DMS53 (cell line): ENCODE data around the gene SUPT6H.
"Not testable (repeated sequence)": the region's sequence is repeated elsewhere in the genome, so short reads cannot be mapped to it uniquely, and the experiment has no call there.

Experiments used
- DNase-seq: peaks from one replicate; lab custom pipeline; 2025; lab: John Stamatoyannopoulos, UW

SUPT6H gene

DNA sequence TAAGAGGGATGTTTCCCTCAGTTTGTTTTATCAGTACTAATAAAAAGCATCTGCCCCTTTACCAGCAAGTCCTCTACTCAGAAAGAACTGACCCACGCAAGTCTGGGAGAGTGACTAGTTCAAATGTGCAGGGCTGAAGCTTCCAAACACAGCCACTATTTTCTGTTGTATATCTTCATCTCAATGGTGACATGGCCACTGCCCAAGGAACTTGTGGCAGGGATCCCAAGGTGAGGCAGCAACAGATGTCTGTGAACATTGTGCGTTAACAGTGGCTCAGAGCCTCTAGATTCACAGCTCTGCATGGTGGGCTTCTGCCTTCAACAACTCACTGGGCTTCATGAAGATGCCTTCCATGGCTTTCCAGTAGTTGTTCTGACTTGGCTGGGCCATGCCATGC, 13.3 kb upstream of the SUPT6H start:
- DNase-seq, result no peak

DNA sequence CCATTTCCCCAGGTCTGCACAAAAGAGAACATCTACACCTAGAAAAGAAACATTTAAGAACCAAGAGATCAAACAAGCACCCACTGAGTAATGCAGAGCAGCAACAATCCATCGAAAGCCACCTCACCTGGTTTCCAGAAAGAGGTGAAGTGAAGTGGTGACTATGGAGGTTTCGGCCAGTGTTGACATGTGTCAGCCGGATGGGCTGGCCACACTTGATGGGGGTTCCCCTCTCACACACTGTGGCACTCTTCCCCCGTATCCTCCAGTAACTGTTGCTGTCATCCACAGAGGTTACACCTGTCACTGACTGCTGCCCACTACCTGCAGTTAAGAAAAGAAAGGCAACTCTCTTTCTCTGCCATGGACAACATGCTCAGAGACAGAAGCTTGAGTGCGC, 6.8 kb upstream of the SUPT6H start:
- no peak for DNase-seq

DNA sequence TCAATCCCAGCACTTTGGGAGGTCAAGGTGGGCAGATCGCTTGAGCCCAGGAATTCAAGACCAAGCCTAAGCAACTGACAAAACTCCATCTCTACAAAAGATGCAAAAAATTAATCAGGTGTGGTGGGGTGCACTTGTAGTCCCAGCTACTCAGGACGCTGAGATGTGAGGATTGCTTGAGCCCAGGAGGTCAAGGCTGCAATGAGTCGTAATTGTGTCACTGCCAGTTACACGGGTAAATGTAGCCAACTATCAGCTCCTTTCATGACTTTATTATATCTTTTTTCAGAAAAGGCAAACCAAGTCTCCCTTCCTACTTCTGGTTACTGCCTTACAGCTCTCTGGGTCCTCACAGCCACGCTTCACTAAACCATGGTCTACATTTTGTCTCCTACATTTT, 4.2 kb upstream of the SUPT6H start:
- no peak for DNase-seq

DNA sequence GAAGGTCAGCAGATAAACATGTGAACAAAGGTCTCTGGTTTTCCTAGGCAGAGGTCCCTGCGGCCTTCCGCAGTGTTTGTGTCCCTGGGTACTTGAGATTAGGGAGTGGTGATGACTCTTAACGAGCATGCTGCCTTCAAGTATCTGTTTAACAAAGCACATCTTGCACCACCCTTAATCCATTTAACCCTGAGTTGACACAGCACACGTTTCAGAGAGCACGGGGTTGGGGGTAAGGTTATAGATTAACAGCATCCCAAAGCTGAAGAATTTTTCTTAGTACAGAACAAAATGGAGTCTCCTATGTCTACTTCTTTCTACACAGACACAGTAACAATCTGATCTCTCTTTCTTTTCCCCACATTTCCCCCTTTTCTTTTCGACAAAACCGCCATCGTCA, 3.7 kb upstream of the SUPT6H start:
- DNase-seq, result not testable (repeated sequence)

DNA sequence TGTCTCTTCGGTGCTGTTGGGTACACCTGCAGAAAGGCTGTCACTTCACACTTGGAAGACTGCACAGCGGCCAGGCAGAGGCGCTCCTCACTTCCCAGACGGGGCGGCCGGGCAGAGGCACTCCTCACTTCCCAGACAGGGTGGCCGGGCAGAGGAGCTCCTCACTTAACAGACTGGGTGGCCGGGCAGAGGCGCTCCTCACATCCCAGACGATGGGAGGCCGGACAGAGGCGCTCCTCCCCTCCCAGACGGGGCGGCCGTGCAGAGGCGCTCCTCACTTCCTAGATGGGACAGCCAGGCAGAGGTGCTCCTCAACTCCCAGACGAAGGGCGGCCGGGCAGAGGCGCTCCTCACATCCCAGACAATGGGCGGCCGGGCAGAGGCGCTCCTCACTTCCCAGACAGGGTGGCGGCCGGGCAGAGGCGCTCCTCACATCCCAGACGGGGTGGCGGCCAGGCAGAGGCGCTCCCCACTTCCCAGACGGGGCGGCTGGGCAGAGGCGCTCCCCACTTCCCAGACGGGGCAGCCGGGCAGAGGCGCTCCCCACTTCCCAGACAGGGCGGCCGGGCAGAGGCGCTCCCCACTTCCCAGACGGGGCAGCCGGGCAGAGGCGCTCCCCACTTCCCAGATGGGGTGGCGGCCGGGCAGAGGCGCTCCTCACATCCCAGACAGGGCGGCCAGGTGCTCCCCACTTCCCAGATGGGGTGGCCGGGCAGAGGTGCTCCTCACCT, 3.1 kb upstream of the SUPT6H start:
- not testable (repeated sequence) for DNase-seq

DNA sequence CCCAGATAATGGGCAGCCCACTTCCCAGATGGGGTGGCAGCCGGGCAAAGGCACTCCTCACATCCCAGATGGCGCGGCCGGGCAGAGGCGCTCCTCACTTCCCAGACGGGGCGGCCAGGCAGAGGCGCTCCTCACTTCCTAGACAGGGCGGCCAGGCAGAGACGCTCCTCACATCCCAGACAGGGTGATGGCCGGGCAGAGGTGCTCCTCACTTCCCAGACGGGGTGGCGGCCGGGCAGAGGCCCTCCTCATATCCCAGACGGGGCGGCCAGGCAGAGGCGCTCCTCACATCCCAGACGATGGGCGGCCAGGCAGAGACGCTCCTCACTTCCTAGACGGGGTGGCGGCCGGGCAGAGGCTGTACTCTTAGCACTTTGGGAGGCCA, 2.5 kb upstream of the SUPT6H start:
- DNase-seq, result not testable (repeated sequence)

DNA sequence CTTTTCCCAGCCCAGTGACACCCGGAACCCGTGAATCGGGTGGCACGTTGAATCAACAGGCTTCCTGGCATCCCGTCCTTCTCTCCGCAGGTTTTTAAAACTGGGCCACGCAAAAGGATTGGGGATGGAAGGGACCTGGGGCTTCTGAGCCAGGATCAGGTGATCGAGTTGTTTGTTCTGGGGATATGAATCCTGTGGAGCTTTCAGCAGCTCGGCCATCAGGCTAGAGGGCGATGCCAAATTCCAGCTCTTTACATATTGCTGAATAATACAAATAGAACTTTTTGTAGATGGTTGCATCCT, 473 bp downstream of the SUPT6H start:
- no peak for DNase-seq

DNA sequence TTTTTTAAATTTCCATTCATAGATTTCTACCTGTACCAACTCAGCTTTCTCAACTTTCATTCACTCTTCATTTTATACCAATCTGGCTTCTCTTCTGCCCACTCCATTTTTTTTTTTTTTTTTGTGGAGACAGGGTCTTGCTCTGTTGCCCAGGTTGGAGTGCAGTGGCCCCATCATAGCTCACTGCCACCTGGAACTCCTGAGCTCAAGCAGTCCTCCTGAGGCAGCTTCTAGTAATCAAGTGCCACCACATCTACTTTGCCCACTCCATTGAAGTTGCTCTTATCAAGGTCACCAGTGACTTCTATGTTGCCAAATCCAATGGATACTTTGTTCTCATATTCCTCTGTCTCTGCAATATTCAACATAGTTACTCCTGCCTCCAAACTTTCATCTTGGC, 1.7 kb downstream of the SUPT6H start:
- DNase-seq, result no peak

DNA sequence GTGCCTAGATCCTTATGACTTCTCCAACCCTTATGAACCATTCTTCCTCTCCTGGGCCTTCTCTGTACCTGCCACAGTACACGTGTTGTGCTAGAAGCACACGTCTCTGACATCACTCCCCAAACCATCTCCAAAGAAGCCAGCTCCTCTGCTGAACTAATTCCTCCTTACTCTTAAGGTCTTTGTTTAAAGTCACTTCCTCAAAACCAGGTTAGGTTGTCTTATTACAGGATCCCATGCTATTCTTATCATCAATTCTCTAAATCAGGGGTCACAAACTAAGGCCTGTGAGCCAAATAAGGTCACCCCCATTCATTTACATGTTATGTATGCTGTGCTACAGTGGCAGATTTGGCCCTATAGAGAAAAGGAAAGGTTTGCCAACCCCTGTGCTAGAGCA, 4.0 kb downstream of the SUPT6H start:
- no peak for DNase-seq

DNA sequence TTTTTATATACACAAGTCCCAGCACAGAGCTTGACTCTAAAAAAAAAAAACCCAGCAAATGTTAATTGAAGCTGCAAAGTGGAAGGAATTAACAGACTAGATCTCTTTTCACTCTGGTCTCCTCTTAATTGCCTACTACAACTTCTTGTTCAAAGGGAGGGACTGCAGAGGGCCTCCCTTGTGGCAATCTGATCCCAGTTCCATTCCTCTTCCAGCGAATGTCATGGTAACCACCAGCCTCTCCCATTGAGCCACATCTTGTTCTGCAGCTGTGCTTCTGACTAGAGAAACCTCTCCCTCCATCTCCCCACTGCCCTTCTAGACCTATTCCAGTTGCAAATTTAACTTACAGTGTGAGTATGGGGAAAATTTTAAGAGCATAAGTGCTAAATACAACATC, 5.9 kb downstream of the SUPT6H start:
- DNase-seq, result no peak

DNA sequence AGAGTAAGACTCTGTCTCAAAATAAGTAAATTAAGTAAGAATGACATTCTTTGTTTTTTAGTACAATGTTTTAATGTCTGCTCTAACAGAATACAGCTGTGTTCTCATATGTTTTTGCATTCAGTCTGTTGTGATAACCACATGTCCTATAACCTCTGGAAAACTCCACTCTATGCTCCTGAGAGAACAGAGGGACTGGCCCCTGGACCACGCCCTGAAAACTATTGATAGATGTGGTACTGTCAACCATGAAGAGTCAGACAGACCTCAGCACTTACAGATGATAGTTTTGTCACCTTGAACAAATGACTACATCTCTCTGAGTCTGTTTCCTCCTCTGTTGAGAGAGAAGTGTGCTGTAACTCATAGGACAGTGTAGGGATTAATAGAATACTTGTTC, 7.9 kb downstream of the SUPT6H start:
- DNase-seq, result no peak

DNA sequence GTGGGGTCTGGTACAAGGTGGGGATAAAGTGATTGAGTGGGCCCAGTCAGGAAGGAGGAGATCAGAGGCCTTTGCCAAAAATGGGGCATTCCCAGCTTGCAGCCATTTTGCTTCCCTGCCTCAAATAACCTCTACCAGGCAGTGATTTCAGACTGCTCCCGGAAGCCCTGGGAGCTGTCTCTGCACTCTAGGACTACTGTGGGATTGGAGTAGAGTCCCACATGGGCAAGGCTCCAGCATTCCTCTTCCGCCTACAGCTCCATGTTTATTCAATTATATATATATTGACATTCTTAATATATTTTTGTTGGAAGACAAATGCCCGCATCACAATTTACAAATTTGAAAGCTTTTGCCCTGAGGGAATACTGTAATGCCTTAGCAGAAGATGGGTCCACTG, 13.5 kb downstream of the SUPT6H start:
- no peak for DNase-seq

DNA sequence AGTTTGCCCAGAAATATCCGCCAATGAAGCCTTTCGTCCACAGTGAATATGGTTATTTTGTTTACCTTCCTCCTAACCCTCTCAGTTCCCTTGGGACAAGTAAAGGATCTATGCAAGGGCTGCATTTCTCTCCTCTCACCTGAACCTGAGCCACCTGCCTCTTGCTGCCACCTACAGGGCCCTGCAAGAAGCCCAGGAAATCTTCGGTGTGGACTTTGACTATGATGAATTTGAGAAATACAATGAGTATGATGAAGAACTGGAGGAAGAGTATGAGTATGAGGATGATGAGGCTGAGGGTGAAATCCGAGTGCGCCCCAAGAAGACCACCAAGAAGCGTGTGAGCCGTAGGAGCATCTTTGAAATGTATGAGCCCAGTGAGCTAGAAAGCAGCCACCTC, 14.0 kb downstream of the SUPT6H start:
- DNase-seq, result peak; percentile 54

DNA sequence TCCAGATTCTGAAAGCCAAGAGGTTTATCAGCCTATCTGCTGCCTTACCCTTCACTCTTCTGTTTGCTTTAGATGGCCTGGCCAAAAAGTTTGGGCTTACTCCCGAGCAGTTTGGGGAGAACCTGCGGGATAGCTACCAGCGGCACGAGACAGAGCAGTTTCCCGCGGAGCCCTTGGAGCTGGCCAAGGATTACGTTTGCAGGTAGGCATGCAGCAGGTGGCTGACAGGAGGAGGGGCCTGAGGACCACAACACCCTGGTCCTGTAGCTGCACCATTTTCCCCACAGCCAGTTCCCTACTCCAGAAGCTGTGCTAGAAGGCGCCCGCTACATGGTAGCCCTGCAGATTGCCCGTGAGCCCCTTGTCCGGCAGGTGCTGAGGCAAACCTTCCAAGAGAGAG, 20.6 kb downstream of the SUPT6H start:
- DNase-seq, result no peak

DNA sequence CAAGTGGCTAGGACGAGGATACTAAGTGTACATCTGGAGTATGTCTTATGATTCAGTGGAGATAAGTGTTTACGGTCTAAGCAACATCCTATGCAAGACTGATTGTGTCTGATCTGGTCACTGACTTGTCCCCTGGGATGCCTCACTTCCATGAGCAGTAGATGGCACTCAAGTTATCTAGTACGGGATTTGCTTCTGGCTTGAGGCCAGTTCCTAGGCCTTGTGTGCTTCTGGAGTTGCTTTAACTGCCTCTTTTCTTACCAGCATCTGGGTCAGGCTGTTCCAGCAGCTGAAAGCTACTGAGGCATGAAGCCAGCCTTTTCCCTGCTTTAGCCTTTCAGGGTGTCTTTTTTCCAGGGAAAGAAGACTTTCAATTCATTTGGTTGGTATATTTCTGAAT, 23.0 kb downstream of the SUPT6H start:
- peak; percentile 80 for DNase-seq

DNA sequence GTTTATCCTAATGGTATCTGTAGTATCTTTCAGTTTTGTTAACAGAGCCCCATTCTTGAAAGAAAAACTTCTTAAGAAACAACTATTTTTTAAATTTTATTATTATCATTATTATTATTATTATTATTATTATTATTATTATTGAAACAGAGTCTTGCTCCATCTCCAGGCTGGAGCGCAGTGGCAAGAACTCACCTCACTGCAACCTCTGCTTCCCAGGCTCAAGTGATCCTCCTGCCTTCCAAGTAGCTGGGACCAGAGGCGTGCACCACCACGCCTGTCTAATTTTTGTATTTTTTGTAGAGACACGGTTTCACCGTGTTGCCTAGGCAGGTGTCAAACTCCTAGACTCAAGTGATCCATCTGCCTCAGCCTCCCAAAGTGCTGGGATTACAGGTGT, 23.4 kb downstream of the SUPT6H start:
- DNase-seq, result no peak

DNA sequence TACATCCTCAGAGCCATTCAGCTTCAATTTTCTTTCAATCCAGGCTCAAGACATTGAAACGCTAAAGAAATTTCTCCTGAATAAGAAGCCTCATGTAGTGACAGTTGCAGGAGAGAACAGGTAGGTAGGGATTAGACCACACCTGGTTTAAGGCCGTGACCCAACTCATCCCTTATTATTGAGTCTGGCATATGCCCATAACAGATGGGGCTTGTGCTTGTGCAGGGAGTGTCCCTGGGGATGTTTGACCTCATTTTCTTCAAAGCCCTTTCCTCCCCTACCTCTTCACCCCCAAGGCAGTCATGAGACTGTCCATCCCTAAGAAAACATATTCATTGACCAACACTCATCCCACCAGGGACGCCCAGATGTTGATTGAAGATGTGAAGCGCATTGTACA, 24.3 kb downstream of the SUPT6H start:
- DNase-seq, result no peak

DNA sequence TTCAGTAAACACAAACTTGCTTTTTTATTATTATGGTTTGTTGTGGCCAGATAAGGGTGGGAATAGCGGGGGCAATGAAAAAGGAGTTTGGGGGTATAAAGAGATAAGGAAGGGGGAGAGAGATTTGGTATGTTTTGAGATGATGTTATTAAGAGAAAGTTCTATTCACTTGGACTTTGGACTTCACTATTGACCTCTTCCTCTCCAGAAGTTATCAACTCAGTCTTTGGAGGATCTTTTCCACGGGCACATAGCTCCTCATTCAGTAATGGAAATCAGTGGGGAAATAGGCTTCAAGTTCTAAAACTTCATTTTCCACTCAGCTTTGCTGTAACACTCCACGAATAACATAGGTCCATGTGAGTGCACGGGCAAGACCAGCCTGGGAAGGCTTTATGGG, 26.5 kb downstream of the SUPT6H start:
- no peak for DNase-seq

DNA sequence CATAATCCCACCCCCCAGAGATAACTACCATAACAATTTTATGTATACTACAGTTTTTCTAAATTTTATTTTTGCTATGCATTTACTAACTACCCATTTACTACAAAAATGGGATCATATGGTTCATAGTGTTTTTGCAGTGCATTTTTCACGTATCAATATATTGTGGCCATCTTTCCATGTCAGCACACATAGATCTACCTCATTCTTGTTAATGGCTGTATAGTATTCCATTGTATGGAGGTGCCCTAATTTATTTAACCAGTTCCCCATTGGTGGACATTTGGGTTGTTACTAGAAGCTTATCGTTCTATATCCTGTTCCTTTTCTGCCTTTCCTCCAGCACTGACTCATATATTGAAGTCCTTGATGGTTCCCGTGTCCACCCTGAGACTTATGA, 27.0 kb downstream of the SUPT6H start:
- DNase-seq, result no peak

DNA sequence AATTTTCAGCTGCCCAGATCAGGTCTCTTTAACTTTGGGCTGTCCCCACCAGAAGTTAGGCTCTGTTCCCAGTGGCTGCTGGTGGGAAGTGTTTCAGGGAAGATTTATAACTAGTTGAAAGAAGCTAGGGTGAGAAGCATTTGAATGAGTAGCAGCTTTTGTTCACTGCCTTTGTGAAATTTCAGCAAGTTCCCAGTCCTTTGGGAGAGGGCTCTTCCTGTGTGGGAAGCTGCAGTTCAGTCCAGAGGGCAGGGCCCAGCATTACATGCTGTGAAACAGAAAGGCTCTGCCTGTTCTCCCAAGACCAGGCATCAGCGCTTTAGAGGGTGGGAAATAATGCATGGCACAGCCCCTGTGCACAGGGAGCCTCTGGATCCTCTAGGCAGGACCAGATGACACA, 31.9 kb downstream of the SUPT6H start:
- DNase-seq, result no peak

DNA sequence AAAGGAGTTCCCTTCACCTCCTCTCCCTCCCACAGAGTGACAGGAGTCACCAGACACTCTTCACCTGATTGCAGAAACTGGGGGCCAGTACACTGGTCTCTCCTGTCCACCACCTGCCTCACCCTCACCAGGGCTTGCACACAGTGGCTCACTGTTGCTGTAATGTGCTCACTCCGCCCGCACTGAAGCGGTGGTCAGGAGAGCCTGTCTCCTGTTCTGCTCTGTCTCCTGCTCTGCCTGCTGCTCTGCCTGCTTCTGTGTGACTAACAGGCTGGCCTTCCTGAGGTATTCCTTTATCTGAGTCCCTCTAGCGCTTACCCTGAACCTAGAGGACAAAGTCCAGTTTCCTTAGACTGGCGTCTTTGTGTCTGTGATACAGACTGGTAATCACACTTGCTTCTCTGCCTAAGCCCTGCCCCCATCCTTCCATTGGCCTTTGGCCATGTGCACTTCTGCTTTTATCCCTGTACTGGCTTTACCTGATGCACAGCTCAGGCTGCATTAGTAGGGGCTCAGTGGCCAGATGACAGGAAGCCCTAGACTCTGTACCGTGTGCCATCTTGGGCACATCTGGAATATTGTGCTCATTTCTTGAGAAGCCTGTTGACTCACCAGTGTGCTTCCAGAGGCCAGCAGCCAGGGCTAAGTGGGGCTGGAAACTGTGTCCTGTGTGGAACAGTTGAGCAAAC, 36.4 kb downstream of the SUPT6H start:
- DNase-seq, result peak; percentile 95

DNA sequence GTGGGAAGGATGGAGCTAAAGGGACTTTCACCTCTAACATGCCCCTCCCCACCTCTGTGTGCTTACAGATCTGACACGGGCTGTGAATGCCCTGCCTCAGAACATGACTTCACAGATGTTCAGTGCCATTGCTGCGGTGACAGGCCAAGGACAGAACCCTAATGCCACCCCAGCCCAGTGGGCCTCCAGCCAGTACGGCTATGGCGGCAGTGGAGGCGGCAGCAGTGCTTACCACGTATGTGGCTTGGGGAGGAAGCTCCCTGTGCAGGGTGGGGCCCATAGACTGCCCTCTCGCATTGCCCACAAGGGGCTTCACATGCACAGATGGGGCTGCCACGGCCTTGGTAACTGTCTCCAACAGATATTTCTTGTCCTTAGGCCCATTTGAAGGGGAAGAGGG, 38.3 kb downstream of the SUPT6H start:
- no peak for DNase-seq

DNA sequence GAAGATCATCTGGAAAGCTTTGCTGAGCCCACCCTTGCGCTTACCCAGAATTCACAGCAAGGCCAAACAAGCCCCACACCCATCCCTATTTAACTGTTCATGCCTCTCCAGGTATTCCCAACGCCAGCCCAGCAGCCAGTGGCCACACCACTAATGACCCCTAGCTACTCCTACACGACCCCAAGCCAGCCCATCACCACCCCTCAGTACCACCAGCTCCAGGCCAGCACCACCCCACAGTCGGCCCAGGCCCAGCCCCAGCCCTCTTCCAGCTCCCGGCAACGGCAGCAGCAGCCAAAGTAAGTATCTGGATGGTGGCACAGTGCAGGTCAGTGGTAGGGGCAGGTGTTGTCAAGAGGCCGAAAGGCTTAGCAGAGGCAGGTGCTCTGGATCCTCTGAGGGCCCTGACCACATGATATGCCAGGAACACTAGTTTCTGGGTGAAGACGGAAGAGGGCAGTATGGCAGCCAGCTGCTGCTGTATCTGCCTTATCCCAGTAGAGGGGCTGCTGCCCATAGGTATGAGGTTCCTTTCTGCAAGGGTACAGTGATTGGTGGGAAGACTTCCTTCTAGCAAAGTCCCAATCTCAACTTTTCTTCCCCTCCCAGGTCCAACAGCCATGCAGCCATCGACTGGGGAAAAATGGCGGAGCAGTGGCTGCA, 39.0 kb downstream of the SUPT6H start:
- peak; percentile 90 for DNase-seq
